Stimulated activated CD8-positive, alpha-beta memory T cell treated with anti-CD3 and anti-CD28 coated beads, Interleukin-4, amount 100 ng/mL, for 48 hours (primary cell): Measurements from ENCODE around the gene TRIM7.

Source experiments
- DNase-seq: peaks from one replicate; pipeline ENCODE4 v3.0.0-alpha.2; 2020

The TRIM7 gene

GRCh38 chr5:181169459-181170236, 35.3 kb downstream of the TRIM7 start:
- DNase-seq, result peak; percentile 99

- no peak for DNase-seq
Observed at GRCh38 chr5:181168595-181169118, 36.3 kb downstream of the TRIM7 start.

GRCh38 chr5:181167814-181168488, 37.0 kb downstream of the TRIM7 start:
- DNase-seq, result peak; percentile 74

- DNase-seq, result no peak
Observed at GRCh38 chr5:181166812-181167733, 37.9 kb downstream of the TRIM7 start.

GRCh38 chr5:181164076-181164952, 40.7 kb downstream of the TRIM7 start:
- peak; percentile 78 for DNase-seq

GRCh38 chr5:181163487-181164075, 41.4 kb downstream of the TRIM7 start:
- DNase-seq, result peak; percentile 46

GRCh38 chr5:181161534-181162175, 43.3 kb downstream of the TRIM7 start:
- no peak for DNase-seq

- DNase-seq, result peak; percentile 63
Observed at GRCh38 chr5:181160755-181161533, 44.1 kb downstream of the TRIM7 start.

GRCh38 chr5:181160152-181160754, 44.7 kb downstream of the TRIM7 start:
- peak; percentile 88 for DNase-seq

- peak; percentile 99 for DNase-seq
Observed at GRCh38 chr5:181159286-181160151, 45.5 kb downstream of the TRIM7 start.

- no peak for DNase-seq
Observed at GRCh38 chr5:181158869-181159268, 46.1 kb downstream of the TRIM7 start.

GRCh38 chr5:181156758-181157157, 48.2 kb downstream of the TRIM7 start:
- DNase-seq, result no peak

- no peak for DNase-seq
Observed at GRCh38 chr5:181153814-181154213, 51.2 kb downstream of the TRIM7 start.

GRCh38 chr5:181152406-181152805, 52.6 kb downstream of the TRIM7 start:
- no peak for DNase-seq

- no peak for DNase-seq
Observed at GRCh38 chr5:181151146-181151545, 53.9 kb downstream of the TRIM7 start.

GRCh38 chr5:181149806-181150733, 54.9 kb downstream of the TRIM7 start:
- no peak for DNase-seq

- no peak for DNase-seq
Observed at GRCh38 chr5:181149355-181149754, 55.6 kb downstream of the TRIM7 start.
